Measurements from ENCODE around the gene SEMA7A.

GRCh38 chr15:74376825-74377581 lies 56.8 kb downstream of the SEMA7A start:
- TF ChIP-seq POLR2A (IDR thresholded peaks at IDR 0.05) (no peak), CTCF (IDR thresholded peaks at IDR 0.05) (no peak), POLR2AphosphoS5 (IDR thresholded peaks at IDR 0.05; ENCODE audit: insufficient read depth in 1 of 2, low read depth in 1 of 2) (no peak)

Measured in vagina (tissue), 2 donors.